HG02840 (cell line): ENCODE results near the gene ATF7IP2.
"Not testable (repeated sequence)": the region's sequence is repeated elsewhere in the genome, so short reads cannot be mapped to it uniquely, and the experiment has no call there.

Source experiments
- ATAC-seq: cut with Tn5 transposase; IDR thresholded peaks from one replicate; pipeline ENCODE4 v1.9.1; 2021; ENCODE audit warnings: mild to moderate bottlenecking, moderate library complexity, moderate number of reproducible peaks; ENCODE audit not compliant: unreplicated experiment, low FRiP score

ATF7IP2 gene

DNA sequence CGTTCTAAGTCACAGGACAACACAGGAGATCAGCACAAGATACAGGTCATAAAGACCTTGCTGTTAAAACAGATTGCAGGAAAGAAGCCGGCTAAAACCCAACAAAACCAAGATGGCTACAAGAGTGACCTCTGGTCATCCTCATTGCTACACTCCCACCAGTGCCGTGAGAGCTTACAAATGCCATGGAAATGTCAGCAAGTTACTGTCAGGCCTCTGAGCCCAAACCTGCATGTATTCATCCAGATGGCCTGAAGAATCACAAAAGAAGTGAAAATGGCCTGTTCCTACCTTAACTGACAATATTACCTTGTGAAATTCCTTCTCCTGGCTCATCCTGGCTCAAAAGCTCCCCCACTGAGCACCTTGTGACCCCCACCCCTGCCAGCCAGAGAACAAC is 119.4 kb downstream of the ATF7IP2 start:
- not testable (repeated sequence) for ATAC-seq

DNA sequence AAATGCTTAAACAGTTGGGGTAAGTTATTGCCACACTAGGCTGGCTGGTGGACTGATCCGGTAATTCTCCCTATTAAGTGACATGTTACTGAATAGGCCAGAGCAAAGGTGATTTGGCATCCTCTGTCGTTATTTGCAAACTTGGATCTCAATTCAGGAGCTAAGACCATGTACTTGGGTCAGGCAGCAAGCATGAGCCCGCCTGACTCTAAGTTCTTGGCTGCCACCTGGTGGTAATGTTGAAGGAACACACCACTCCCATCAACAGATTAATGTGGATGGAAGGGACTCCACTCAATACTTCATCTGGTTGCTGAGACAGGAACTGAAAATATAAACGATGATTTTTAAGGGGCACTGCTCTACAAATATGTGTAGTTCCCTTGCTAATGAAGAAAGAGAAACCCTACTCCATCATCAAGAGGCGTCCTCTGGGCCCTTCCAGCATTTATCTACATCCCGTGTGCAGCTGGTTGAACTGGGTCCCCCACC is 123.7 kb downstream of the ATF7IP2 start:
- ATAC-seq: no peak

DNA sequence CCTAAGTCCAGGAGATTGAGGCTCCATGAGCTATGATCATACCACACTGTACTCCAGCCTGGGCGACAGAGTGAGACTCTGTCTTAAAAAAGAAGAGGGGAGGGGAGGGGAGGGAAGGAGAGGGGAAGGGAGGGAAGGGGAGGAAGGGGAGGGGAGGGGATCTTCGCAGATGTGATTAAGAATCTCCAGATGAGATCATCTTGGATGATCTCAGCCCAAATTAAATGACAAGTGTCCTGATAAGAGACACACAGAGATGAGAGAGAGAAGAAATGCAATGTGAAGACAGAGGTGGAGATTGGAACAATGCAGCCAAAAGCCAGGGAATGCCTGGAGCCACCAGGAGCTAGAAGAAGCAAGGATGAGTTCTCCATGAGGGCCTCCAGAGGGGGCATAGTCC is 124.4 kb downstream of the ATF7IP2 start:
- ATAC-seq: no peak

DNA sequence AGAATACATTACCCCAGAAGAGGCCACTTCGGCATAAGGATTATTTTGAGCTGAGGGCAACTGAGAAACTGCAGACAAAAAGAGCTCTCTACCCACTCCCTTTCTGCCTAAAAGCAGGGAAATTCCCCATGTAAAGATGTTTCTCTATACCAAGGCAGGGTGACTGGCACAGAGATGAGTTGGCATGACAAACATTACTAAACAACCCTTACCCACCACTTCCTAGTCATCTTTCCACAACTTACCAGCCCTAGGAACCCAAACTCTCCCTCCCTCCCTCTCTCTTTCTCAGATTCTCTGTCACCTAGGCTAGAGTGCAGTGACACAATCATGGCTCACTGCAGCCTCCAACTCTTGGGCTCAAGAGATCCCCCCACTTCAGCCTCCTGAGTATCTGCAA is 126.0 kb downstream of the ATF7IP2 start:
- ATAC-seq: no peak

DNA sequence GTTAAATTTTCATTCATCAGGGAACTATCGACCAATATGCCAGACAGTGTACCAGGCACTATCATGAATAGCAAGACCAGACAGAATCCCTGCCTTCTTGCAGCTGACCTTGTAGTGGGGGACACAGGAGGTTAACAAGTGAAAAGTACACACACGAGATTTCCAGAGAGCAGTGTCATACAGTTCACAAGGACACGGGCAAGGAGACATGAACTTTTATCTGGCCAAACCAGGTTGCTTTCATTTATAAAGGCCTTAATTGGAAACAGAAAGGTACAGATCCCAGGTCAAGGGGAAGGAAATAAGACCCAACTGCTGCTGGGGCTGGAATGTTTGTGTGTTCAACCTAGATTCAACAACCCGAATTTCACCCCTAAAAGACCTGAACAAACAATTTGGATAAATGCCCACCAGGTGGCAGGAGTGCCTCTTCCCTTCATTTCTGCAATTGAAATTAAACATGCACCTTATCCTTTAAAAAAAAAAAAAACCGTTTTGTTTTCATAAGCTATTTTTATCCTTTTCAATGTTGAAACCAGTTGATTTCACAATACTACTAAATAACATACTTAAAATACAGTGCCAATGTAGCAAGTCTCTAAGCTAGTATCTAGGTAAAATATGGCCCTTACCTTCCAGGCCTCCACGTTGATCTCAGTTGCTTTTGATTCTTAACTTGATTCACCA is 128.7 kb downstream of the ATF7IP2 start:
- ATAC-seq: no peak

DNA sequence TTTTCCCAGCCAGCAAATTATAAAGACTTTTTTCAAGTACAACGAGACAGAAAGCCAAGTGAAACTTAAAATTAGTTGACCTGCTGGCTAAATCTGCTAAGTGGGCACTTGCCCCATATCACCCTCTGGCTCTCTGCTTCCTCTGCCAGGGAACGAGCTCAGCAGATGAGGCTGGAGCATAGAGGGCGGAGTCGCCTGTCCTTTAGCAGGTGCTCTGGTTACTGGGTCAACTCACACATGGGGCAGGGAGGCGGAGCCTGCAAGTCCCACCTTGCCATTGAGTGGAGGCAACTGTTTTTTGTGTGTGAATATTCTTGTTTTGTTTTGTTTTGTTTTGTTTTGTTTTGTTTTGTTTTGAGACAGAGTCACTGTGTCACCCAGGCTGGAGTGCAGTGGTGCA is 132.0 kb downstream of the ATF7IP2 start:
- no peak for ATAC-seq

DNA sequence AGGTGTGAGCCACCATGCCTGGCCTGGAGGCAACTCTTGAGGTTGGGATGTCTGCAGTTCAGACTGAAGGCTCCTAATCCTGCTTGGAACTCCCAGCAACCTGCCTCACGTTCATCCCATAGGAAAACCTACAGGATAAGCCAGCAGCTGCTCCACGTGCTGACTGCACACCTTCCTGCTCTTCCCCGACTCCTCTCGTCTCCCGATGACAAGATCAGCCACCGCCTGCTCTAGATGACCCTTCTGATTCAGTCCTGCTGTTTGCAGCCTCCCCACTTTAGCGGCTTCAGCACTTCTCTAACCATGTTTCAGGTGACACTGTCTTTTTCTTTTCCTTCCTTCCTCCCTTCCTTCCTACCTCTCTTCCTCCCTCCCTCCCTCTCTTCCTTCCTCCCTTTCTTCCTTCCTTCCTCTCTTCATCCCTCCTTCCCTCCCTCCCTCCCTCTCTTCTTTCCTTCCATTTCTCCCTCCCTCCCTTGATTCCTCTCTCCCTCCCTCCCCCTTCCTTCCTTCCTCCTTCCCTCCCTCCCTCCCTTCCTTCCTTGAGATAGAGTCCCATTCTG is 132.7 kb downstream of the ATF7IP2 start:
- no peak for ATAC-seq

DNA sequence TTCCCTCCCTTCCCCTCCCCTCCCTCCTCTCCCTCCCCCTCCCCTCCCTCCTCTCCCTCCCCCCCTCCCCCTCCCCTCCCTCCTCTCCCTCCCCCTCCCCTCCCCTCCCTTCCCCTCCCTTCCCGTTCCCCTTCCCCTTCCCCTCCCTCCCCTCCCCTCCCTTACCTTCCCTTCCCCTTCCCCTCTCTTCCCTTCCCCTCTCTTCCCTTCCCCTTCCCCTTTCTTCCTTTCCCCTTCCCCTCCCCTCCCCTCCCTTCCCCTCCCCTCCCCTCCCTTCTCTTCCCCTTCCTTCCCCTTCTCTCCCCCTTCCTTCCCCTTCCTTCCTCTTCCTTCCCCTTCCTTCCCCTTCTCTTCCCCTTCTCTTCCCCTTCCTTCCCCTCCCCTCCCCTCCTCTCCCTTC is 133.4 kb downstream of the ATF7IP2 start:
- ATAC-seq: no peak

DNA sequence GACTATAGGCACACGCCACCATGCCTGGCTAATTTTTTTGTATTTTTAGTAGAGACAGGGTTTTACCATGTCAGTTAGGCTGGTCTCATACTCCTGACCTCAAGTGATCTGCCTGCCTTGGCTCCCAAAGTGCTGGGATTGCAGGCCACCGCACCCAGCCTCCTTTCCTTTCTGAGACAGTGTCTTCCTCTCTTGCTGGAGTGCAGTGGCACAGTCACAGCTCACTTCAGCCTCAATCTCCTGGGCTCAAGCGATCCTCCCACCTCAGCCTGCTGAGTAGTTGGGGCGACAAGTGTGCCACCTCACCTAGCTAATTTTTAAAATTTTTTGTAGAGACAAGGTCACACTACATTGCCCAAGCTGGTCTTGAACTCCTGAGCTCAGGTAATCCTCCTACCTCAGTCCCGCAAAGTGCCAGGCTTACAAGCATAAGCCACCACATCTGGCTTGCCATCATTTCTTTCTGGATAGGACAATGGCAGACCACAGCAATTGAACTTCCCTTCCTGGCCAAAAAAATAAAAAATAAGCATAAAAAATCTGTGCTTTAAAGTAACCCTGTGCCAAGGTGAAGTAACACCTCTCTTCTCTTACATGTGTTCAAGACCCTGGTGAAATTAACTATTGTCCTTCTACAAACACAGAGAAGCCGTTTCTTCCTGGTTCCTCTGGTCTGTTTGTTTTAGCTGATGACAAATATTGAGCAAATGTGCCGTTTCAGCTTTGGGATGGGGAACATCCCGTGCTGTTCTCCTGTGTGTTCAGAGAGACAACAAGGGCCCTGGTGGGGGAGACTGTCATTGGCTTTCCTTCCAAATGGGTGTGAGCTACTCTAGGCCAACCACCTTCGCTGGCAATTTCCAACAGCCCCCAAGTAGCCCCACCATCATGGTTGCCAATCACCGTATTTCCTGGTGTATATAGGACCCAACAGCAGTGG is 134.3 kb downstream of the ATF7IP2 start:
- ATAC-seq: no peak

DNA sequence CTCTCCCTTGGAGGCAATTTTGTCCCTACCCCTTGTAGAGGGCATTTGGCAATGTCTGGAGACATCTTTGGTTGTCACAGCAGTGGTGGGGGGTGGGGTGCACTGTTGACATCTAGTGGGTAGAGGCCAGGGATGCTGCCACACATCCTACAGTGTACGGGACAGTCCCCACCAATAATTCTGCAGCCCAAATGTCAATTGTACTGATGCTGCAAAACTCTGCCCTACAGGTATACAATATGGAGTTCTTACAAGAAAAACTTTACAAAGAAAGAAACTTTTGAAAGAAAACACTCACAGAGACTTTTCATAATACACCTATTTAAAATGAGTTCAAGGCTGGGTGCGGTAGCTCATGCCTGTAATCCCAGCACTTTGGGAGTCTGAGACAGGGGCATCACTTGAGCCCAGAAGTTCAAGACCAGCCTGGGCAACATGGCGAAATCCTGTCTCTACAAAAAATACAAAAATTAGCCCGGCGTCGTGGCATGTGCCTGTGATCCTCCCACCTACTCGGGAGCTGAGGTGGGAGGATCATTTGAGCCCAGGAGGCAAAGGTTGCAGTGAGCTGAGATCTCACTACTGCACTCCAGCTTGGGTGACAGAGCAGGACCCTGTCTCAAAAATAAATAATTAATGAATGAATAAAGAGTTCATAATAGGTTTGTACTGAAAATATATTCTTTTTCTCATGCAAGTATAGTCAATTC is 135.2 kb downstream of the ATF7IP2 start:
- no peak for ATAC-seq

DNA sequence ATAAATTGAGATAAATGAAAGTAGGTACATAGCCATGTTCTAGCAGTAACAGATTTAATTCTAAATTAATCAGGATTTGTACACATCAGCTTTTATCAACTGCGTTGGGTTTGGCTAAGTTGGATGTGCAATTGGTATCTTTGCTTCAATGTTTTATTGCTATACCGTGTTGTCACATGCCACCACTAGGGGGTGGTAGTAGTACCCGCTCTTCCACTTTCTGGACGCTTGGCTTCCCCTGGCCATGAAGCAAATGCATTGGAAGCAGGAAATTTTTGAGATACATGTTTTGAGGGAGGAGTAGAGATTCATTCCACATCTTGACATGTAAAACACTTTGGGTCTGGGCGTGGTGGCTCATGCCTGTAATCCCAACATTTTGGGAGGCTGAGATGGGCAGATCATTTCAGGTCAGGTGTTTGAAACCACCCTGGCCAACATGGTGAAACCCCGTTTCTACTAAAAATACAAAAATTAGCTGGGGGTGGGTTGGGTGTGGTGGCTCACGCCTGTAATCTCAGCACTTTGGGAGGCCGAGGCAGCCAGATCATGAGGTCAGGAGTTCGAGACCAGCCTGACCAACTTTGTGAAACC is 135.9 kb downstream of the ATF7IP2 start:
- ATAC-seq: no peak

DNA sequence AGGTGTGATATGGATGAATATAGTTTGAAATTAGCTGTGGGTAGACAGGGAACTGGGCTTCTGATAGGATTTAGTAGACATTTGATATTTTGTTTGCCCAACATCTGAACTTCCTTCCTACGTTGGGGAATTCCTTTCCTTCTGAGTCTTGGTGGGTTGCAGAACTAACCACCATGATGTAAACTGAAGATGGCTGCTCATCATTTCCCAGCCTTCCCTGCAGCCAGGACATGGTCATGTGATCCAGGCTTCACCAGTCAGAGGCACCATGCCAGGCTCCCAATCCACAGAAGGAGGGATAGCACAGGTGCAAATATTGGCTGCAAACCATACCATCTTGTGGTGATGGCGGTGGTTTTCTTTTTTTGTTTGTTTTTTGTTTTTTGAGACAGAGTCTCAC is 137.1 kb downstream of the ATF7IP2 start:
- ATAC-seq: no peak

DNA sequence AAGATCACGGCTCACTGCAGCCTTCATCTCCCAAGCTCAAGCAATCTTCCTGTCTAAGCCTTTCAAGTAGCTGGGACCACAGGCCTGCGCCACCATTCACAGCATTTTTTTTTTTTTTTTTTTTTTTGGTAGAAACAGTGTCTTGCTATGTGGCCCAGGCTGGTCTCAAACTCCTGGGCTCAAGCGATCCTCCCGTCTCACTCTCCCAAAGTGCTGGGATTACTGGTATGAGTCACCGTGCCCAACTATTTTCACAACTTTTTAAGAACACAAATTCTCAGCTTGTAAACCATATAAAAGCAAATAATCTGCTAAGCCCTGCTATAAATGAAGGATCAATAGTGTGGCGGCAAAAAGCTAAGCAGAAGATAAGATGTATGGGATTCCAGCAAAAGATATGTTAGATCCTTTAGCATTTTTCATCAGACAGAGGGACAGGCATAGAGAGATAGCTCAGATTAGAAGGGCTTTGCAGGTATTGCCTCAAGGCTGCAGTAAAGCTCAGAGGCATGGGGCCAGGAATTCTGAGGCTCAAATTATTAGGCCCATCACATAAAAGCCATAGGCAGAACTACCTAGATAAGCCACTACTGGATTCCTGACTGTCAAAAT is 139.5 kb downstream of the ATF7IP2 start:
- no peak for ATAC-seq

DNA sequence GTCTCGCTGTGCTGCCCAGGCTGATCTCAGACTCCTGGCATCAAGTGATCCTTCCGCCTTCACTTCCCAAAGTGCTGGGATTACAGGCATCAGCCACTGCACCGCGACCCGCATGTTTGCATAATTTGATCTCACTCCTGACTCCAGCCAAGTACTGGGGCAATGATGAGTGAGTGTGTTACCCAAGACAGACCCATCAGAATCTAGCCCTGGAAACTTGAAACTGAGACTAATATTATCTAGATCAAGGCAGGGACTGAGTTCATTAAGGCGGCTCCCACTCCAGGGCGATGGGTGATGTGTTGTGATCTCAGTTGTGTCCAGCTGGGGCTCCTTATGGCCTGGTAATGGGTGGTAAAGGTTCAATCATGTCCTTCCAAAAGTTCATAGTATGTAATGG is 141.1 kb downstream of the ATF7IP2 start:
- ATAC-seq: no peak

DNA sequence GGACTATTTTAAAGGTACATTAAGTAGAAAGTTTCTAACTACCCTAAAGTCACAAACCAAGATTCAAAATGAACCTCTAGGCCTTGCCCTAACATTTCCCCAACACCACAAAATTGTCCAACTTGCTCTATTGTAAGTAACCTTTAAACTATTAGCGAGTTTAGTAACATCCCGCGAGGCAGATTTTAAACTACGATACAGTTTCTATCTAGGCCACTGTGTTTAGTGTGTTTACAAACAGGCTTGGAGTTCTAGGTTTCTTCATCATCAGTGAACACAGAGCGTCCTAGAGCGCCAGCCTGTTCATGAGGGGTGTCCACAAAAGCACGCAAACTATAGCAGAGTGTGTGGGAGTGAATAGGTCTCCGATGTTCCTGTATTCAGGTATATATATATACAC is 142.8 kb downstream of the ATF7IP2 start:
- no peak for ATAC-seq

DNA sequence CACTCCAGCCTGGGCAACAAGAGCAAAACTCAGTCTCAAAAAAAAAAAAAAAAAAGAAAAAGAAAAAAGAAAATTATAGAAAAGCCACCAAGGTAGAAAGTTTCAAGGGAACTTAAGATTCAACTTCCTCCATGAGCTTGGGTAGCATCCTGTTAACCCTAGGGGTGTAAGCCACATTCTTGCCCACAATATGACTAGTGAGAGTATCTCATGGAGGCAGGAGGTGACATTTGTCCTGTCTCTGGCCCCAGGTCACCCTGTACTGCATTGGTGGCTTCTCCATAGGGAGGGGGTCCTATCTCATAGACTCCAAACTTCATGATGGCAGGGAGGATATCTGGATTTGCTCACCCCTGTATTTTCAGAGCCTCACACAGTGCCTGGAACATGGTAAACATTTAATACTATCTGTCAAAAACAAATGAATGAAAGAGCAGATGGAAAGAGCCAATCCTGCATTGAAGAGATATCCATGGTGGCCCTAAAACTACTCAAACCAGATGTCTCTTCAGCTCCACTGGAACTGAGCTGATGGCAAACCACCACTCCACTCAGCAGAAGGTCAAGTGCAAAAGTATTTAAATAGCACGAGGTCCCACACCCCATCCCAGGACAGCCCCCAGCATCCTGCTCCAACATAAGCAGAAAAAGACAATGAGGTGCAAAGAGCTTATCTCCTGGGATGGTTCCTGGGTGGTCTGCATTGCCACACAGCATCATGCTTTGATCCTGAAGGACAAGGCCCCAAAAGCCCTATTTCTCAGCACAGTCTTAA is 144.2 kb downstream of the ATF7IP2 start:
- ATAC-seq: no peak

DNA sequence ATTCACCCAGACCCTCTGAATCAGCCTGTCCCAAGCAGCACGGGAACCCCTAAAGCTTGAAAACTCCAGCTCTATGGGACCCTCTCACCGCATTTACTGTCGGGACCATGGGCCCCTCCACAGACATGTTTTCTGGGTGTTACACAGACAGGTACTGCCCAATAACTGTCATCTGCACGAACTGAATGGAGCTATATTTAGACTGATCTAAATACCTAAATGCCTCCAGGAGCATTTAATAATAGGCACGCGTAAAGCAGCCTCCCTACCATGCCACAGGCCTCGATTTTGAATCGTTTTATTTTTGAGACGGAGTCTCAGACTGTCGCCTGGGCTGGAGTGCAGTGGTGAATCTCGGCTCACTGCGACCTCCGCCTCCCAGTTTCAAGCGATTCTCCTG is 144.8 kb downstream of the ATF7IP2 start:
- no peak for ATAC-seq

DNA sequence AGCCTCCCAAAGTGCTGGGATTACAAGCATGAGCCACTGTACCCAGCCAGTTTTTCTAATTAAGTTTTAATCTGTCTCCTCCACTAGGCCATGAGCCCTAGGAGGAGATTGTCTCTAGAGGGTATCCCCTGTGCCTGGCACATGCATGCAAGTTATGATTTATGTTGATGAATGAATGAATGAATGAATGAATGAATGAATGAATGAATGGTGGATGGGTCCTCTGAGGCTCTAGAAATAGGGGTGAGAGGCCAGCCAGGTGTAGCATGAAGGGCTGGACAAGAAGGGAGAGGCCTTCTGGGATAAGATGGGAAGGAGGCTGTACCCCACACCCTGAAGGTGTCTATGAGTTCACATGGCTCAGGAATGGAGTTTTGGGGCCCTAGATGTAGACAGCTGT is 145.7 kb downstream of the ATF7IP2 start:
- no peak for ATAC-seq
